BLaER1 (cell line): Measurements from ENCODE around the gene RNF224.

Source experiments
- H3K27ac ChIP-seq: shearing (Covaris generic); formaldehyde crosslinking; 2 replicates; pipeline ENCODE4 v1.8.1; 2022
- H3K27me3 ChIP-seq: shearing (Covaris generic); formaldehyde crosslinking; 2 replicates; pipeline ENCODE4 v1.8.1; 2022
- H3K36me3 ChIP-seq: shearing (Covaris generic); formaldehyde crosslinking; 2 replicates; pipeline ENCODE4 v1.8.1; 2022
- H3K4me1 ChIP-seq: shearing (Covaris generic); formaldehyde crosslinking; 2 replicates; pipeline ENCODE4 v1.8.1; 2022
- H3K4me2 ChIP-seq: shearing (Covaris generic); formaldehyde crosslinking; 2 replicates; pipeline ENCODE4 v1.8.1; 2022
- H3K4me3 ChIP-seq: shearing (Covaris generic); formaldehyde crosslinking; 2 replicates; pipeline ENCODE4 v1.8.1; 2022
- H3K9ac ChIP-seq: shearing (Covaris generic); formaldehyde crosslinking; 2 replicates; pipeline ENCODE4 v1.8.1; 2022
- H3K9me3 ChIP-seq: shearing (Covaris generic); formaldehyde crosslinking; 2 replicates; pipeline ENCODE4 v1.8.1; 2022
- H4K20me1 ChIP-seq: shearing (Covaris generic); formaldehyde crosslinking; 2 replicates; pipeline ENCODE4 v1.8.1; 2022
- Cebpa-rat ChIP-seq: shearing (Covaris generic); IDR thresholded peaks from 2 replicates; pipeline ENCODE4 v1.8.1; 2022

Gene RNF224

DNA sequence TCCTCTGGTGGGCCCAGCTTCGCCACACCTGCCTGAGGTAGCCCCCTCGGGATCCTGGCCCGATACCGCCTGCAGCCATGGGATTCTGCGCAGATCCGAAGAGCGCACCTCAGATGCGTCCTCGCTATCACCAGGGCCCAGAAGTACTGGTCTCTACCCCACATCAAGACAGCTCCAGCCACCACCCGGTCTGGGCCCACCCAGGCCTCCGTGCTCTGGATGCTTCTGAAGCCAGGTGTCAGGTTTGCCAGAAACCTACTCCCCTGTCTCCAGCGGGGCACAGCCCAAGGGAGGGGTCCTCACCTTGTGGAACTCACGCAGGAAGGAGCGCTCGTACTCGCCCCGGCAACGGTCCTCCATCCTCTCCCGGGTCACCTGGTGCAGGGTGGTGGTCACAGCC lies 41.4 kb upstream of the RNF224 start:
- Histone ChIP-seq H3K27me3 (no peaks in the 10 kb centered on the region), H3K4me1 (peaks cover 40% of the 10 kb centered on the region), H4K20me1 (peaks cover 65% of the 10 kb centered on the region), H3K4me3 (peak overlapping the region; percentile 87; the same call in 1 of the 2 replicates), H3K36me3 (peaks cover 79% of the 10 kb centered on the region), H3K27ac (no peak overlapping the region), H3K4me2 (peak overlapping the region; percentile 99), H3K9me3 (no peaks in the 10 kb centered on the region), H3K9ac (no peak overlapping the region)
- TF ChIP-seq Cebpa-rat, result no peak

DNA sequence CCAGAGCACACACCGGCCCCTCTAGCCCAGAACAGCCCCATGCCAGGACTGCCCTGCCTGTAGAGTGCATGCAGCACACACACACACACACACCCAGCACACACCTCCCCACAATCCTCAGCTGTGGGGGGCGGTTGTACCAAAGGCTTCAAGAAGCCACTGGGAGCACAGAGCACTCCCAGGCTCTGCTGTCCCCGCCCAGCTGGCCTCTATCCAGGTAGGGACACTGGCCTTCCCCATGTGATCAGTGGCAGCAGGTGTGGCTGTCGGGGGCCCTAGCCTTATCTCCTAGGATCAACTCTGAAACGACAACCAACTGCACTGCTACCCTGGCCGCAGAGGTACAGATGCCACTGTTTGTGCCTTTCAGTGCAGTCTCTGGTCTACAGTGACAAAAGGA lies 40.9 kb upstream of the RNF224 start:
- peak overlapping the region; percentile 85; the same call in 1 of the 2 replicates for H3K9ac ChIP-seq
- peak overlapping the region; percentile 99 for H3K4me2 ChIP-seq
- peaks cover 69% of the 10 kb centered on the region for H4K20me1 ChIP-seq
- no peaks in the 10 kb centered on the region for H3K9me3 ChIP-seq
- H3K4me3 ChIP-seq, result peak overlapping the region; percentile 87; the same call in 1 of the 2 replicates
- H3K36me3 ChIP-seq, result peaks cover 79% of the 10 kb centered on the region
- no peak for TF ChIP-seq Cebpa-rat
- no peaks in the 10 kb centered on the region for H3K27me3 ChIP-seq
- H3K27ac ChIP-seq, result no peak overlapping the region
- peaks cover 44% of the 10 kb centered on the region for H3K4me1 ChIP-seq

DNA sequence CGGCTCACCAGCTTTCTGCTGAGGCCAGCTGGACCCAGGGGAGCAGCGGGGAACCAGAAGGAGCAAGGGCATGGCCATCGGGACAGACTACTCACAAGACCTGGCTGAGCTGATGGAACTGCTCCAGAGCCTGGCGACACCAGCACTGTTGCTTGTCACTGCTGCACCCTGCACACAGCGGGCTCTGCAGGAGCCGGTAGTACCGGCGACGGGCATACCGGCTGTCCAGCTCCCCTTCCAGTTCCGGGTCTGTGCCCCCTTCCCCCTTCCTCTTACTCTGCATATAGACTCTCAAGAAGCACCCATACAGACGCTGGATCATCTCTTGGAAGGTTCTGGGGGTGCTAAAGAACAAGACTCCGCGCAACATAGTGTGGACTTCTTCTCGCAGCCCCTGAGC lies 39.9 kb upstream of the RNF224 start:
- H3K9ac ChIP-seq, result peak overlapping the region; percentile 85
- peak overlapping the region; percentile 99 for H3K4me2 ChIP-seq
- H3K9me3 ChIP-seq, result no peaks in the 10 kb centered on the region
- peaks cover 54% of the 10 kb centered on the region for H3K4me1 ChIP-seq
- H3K27ac ChIP-seq, result no peak overlapping the region
- H3K27me3 ChIP-seq, result no peaks in the 10 kb centered on the region
- H3K36me3 ChIP-seq, result peaks cover 79% of the 10 kb centered on the region
- H4K20me1 ChIP-seq, result peaks cover 76% of the 10 kb centered on the region
- H3K4me3 ChIP-seq, result peak overlapping the region; percentile 87
- TF ChIP-seq Cebpa-rat, result no peak

DNA sequence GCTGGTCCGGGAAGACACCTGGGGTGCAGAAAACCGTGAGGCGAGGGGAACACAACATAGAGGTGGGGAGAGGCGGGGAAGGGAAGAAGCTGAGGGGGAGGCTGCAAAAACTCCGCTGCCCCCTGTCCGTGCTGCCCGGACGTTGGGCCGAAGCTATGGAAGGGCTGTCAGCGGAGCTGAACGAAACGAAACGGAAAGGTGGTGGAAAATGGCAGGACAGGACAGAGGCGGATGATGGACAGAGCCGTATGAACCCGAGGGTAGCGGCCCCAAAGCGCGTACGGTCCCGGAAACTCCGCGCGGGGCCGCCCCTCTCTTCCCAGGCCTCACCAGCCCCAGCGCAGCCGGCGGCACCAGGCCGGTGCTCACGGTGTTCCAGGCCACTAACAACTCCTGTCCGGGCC lies 39.2 kb upstream of the RNF224 start:
- peaks cover 61% of the 10 kb centered on the region for H3K4me1 ChIP-seq
- H3K9ac ChIP-seq, result peak overlapping the region; percentile 85
- H3K27ac ChIP-seq, result peak overlapping the region; percentile 91
- H4K20me1 ChIP-seq, result peaks cover 80% of the 10 kb centered on the region
- no peaks in the 10 kb centered on the region for H3K9me3 ChIP-seq
- no peak for TF ChIP-seq Cebpa-rat
- H3K4me3 ChIP-seq, result peak overlapping the region; percentile 87
- H3K36me3 ChIP-seq, result peaks cover 79% of the 10 kb centered on the region
- H3K4me2 ChIP-seq, result peak overlapping the region; percentile 99
- no peaks in the 10 kb centered on the region for H3K27me3 ChIP-seq

DNA sequence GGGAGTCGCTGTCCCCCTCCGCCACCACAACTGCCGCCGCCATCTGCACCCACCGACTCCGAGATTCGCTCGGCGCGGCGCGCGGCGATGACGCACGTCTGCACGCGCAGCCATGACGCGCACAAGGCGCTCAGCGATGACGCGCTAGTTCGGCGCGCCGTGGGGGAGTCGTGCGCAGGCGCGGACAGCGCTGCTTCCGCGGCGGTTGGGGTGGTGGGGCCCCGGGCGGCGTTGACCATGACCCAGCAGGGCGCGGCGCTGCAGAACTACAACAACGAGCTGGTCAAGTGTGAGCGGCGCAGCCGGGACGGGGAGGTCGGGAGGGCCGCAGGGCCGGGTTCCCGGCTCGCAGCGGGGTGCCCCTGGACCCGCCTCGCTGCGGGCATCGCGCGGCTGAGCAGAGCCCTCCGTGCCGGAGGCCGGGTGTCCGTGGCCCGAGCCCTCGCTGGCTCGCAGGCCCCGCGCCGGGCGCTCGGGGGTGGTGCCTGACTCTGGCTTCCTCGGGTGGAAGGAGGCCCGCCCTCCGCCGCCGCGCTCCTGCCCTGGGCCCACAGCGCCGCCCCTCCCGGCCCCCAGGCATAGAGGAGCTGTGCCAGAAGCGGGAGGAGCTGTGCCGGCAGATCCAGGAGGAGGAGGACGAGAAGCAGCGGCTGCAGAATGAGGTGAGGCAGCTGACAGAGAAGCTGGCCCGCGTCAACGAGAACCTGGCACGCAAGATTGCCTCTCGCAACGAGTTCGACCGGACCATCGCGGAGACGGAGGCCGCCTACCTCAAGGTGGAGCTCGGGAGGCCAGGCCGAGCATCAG lies 38.6 kb upstream of the RNF224 start, which contains the start of the genes ANAPC2 and SSNA1:
ANAPC2 (minus strand) TSS at position 71 of the 807 bp plus-strand sequence; CDS start at position 43, 28 bp downstream.
SSNA1 (plus strand) TSS at position 187 of the 807 bp plus-strand sequence; CDS start at position 238, 51 bp downstream.
- no peak for TF ChIP-seq Cebpa-rat
- peak within 1 kb of the TSS; percentile 100 for H3K4me2 ChIP-seq
- H3K4me1 ChIP-seq, result peaks cover 67% of the 10 kb centered on the region
- H3K27me3 ChIP-seq, result no peaks in the 10 kb centered on the region
- H3K4me3 ChIP-seq, result peak within 1 kb of the TSS; percentile 87
- H3K9me3 ChIP-seq, result no peaks in the 10 kb centered on the region
- H3K9ac ChIP-seq, result peak within 1 kb of the TSS; percentile 85
- peaks cover 77% of the 10 kb centered on the region for H3K36me3 ChIP-seq
- peak within 1 kb of the TSS; percentile 91 for H3K27ac ChIP-seq
- peaks cover 86% of the 10 kb centered on the region for H4K20me1 ChIP-seq

DNA sequence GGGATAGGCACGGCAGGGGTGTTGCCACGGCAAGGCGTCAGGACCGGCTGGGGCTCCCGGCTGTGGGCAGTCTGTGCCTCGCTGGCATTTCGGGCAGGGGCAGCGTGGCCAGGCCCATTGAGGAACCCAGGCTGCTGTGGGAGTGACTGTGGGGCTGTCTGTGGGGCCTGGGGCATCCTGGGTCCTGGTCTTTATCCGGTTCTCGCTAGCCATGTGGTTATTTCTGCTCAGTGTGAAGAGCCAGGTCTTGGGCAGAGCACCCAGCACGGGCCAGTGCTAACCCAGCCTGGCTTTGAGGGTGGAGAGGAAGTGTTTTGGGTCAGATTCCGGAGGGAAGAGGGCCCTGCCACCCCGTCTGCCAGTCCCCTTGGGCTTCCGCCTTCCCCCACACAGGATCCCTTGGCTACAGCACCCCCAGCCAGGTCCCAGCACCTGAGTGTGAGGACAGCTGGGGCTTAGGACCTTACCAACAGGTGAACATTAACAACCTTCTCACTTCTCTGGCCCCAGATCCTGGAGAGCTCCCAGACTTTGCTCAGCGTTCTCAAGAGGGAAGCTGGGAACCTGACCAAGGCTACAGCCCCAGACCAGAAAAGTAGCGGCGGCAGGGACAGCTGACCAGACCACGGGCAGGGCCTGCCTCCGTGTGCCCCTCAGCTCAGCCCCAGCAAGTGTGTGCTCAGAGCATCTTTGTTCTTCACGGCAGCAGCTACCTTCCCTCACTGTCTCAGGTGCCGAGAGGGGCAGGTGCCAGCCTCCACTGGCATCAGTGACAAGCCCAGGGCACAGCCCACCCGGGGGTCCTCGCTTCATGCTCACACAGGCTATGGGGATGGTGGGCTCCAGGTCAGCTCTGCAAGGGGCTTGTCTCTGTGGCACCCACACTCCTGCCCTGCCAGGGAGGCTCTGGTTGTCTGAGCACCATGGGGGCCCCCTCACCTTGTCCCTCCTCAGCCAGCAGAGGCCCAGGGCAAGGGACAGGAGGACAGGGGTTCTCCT lies 37.7 kb upstream of the RNF224 start:
- Histone ChIP-seq H3K4me2 (peak overlapping the region; percentile 100), H3K27ac (peak overlapping the region; percentile 91), H3K4me1 (peaks cover 76% of the 10 kb centered on the region), H3K9ac (peak overlapping the region; percentile 85), H3K36me3 (peaks cover 68% of the 10 kb centered on the region), H3K27me3 (no peaks in the 10 kb centered on the region), H4K20me1 (peaks cover 89% of the 10 kb centered on the region), H3K9me3 (no peaks in the 10 kb centered on the region), H3K4me3 (peak overlapping the region; percentile 87)
- no peak for TF ChIP-seq Cebpa-rat

DNA sequence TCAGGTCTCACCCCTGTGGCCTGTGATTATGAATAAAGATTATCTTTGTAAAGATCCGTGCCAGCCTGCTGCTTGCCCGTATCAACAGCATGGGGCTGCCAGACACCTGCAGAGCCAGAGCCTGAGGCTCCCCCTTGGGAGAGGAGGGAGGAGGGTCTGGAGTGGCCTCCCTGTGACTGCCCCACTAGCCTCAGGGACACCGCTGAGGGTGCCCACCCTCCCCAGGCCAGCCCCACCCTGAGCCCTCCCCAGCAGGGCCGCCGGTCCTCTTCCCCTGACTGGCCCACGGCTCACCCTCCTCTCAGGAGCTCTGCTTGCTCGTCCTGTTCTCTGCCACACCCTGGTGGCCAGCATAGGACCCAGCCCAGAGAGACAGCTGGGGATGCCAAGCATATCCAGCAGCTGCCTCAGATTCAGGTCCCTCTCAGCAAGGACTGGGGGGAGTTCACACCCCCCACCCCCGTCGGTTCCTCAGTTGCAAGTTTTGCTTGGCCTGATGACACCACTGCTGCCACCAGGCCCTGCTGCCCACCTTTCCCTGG lies 36.9 kb upstream of the RNF224 start:
- Histone ChIP-seq H3K9me3 (no peaks in the 10 kb centered on the region), H4K20me1 (peaks cover 89% of the 10 kb centered on the region), H3K4me3 (peak overlapping the region; percentile 87), H3K9ac (peak overlapping the region; percentile 85), H3K4me2 (peak overlapping the region; percentile 100), H3K4me1 (peaks cover 78% of the 10 kb centered on the region), H3K27ac (peak overlapping the region; percentile 91), H3K27me3 (no peaks in the 10 kb centered on the region), H3K36me3 (peaks cover 63% of the 10 kb centered on the region)
- no peak for TF ChIP-seq Cebpa-rat

DNA sequence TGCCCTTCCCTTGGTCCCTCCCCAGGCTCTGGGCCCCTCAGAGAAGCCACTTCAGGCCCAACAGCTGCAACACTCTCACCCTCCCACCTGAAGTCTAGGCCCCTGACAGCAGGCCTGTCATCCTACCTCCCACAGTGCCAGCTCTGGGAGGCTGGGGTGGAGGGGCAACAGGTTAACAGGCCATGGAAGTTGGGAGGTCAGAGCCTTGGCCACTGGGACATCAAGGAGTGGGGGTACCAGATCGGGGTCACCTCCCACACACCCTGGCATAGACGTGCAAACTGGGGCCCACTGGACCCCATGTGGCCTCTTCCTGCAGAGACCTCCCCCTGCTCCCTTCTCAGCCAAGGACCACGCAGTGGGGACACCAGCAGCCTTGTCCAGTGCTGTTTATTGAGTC lies 36.1 kb upstream of the RNF224 start:
- Histone ChIP-seq H4K20me1 (peaks cover 89% of the 10 kb centered on the region), H3K9ac (peak overlapping the region; percentile 85), H3K9me3 (no peaks in the 10 kb centered on the region), H3K27me3 (no peaks in the 10 kb centered on the region), H3K4me3 (peak overlapping the region; percentile 43; the same call in 1 of the 2 replicates), H3K27ac (peak overlapping the region; percentile 91), H3K36me3 (peaks cover 55% of the 10 kb centered on the region), H3K4me1 (peaks cover 72% of the 10 kb centered on the region), H3K4me2 (peak overlapping the region; percentile 100)
- no peak for TF ChIP-seq Cebpa-rat
